Adrenal gland (tissue), 5 donors: Measurements from ENCODE around the gene PRPH2.

Source experiments
- CTCF ChIP-seq, 6 experiments: fragments of 450-650 bp in 4 of 6; fragments of 200-600 bp in 2 of 6; sonication (generic) in 1 of 6; IDR thresholded peaks; 1 replicate in 5 of 6; 2 replicates in 1 of 6; pipeline versions ENCODE4 v1.5.1 to v1.8.0; 2016 to 2021; ENCODE audit warnings: antibody characterized with exemption in 6 of 6, mild to moderate bottlenecking in 2 of 6, moderate library complexity in 1 of 6
- POLR2A ChIP-seq, 2 donors: fragments of 450-650 bp; IDR thresholded peaks; one replicate each; pipeline ENCODE4 v1.6.1; 2017; ENCODE audit warnings: antibody characterized with exemption in 2 of 2, mild to moderate bottlenecking in 2 of 2, moderate library complexity in 1 of 2
- donor health status: DM: no; HTN: no; CAD: no.

GRCh38 chr6:42771741-42772100, 49.3 kb upstream of the PRPH2 start:
- no peak for TF ChIP-seq CTCF (IDR thresholded peaks at IDR 0.05)
- TF ChIP-seq POLR2A (IDR thresholded peaks at IDR 0.05): no peak
